Amniotic epithelial cell (primary cell): Measurements from ENCODE around the gene RBBP8.
A peak's percentile ranks its signal among the peaks of the same experiment; 100 is the strongest.
"Not testable (repeated sequence)": the region's sequence is repeated elsewhere in the genome, so short reads cannot be mapped to it uniquely, and the experiment has no call there.

Experiments used
- DNase-seq: peaks from one replicate; pipeline ENCODE4 v3.0.0-alpha.2; 2010; ENCODE audit warnings: low read depth

RBBP8 gene

DNA sequence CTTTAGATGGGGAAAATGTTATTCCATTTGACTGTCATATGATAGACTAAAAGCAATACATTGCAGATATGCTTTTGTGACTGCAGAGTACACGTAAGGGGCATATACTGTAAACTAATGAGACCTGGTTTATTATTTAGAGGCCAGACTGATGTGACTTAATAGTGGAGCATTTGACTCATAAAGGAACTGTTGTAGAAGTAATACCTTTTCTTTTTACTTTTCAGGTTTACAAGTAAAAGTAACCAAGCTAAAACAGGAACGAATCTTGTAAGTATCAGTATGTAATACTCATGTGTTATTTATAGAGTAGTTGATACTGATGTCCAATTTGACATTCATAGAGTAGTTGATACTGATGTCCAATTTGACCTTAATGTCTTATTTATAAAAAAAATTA, 13.1 kb downstream of the RBBP8 start:
- no peak for DNase-seq

DNA sequence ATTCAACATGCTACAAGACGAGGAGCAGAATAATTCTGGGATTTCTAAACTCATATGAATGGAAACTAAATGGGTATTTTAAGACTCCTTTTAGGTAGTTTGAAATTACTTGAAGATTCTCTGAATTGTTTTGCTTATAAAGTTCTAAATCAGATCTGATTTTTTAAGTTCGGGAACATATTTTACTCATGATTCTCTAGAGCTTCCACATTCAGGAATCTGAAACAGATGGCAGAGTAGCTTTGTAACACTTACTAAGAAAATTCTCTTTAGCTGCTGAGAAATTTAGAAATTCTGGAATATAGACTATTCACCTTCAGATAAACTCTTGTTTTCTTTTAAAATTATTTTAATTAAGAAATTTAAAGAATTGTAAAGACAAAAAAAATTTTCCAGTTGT, 13.7 kb downstream of the RBBP8 start:
- no peak for DNase-seq

DNA sequence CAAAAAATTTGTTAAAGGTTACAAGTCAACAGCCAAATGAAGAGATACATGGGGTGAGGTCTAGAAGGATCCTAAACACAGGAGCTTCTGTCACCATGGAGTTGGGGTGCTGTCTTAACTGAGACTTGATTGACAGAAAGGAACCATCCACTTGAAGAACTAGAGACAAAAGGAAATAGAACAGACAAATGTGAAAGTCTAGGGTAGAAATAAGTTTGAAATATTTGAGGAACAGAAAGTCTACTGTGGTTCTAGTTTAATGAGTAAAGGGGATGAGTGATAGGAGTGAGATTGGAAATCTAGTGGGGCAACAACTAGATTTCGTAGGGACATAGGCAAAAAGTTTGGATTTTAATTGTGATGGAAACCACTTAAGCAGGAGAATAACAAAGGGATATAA, 18.7 kb downstream of the RBBP8 start:
- no peak for DNase-seq

DNA sequence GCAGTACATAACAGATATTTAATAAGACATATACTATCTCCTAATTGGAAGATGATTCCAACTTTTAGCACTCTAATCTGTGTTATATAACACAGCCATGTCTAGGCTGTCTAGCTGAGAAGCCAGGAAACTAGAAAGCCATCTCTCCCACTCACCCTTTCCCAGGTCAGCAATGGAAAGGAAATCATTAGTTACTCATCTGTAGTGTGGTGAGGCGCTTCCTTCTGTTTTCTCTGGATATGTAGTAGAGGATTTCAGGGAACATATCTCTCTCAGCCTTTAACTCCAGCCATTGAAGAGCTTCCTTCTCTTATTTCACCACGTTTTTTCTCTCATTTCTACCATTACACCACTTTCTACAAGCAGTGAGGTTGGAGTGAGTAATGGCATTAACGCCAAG, 19.4 kb downstream of the RBBP8 start:
- DNase-seq: no peak

DNA sequence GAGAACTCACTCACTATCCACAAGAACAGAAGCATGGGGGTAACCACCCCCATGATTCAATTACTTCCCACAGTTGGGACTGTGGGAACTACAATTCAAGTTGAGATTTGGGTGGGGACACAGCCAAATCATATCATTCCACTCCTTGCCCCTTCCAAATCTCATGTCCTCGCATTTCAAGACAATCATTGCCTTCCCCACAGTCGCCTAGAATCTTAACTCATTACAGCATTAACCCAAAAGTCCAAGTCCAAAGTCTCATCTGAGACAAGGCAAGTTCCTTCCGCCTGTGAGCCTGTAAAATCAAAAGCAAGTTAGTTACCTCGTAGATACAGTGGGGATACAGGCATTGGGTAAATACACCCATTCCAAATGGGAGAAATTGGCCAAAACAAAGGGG, 20.9 kb downstream of the RBBP8 start:
- not testable (repeated sequence) for DNase-seq

DNA sequence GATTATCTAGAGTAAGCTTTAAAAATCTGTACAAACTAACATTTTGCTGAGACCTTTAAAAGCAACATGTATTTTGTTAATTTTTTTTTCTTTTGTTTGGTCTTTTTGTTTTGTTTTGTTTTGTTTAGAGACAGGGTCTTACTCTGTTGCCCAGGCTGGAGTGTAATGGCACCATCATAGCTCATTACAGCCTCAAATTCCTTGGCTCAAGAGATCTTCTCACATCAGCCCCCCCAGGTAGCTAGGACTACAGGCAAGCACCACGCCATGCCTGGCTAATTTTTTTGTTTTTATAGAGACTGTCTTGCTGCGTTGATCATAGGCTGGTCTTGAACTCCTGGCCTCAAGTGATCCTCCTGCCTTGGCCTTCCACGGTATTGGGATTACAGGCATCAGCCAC, 23.1 kb downstream of the RBBP8 start:
- DNase-seq: no peak

DNA sequence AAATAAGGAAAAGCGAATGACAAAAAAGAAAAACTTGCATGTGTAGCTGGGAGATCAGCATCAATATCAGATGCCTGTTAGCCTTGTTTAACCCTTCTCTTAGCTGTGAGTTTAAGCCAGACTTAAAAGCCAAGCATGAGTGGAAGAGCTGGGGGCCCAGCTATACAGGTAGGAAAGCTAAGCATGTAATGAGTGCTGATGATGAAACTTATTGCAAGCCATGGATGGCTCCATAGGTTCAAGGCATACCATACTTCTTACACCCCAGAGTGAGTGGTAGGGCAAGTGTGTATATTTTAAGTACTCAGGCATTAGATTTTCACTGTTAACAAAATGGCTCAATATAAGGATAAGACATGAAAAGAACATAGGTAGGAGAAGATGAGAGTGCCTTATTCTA, 28.0 kb downstream of the RBBP8 start:
- DNase-seq: no peak

DNA sequence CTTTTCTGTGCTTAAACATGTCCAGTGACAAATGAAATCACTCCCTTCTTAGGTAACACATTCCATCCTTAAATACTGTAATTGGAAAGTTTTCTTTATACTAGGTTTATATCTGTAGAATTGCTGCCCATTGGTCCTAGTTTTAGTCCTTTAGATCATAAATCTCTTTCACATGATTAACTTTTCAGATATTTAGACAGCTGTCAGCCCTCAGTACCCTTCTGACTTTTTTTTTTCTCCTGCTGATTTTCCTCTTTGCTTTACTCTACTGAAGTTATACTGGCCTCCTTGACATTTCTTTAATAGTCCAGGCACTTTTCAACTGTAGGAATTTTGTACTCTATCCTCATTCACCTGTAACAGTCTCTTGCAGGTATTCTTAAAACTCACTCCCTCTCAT, 28.9 kb downstream of the RBBP8 start:
- DNase-seq: no peak

DNA sequence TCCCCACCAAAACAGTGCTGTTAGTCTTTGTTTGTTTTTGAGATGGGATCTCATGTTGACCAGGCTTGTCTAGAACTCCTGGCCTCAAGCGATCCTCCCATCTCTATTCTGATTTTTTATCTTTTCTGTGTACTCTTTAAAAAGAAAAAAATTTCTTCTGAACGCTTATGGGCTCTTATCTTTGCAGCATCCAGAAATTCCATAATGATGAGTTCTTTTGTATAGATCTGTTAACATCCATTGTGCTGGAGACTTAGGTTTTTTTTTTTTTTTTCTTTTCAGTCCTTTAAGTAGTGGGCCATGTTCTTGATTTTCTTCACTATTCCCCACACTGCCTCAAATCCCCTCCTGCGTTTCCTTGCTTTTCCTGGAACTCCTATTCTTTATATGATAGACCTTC, 31.0 kb downstream of the RBBP8 start:
- peak; percentile 37 for DNase-seq

DNA sequence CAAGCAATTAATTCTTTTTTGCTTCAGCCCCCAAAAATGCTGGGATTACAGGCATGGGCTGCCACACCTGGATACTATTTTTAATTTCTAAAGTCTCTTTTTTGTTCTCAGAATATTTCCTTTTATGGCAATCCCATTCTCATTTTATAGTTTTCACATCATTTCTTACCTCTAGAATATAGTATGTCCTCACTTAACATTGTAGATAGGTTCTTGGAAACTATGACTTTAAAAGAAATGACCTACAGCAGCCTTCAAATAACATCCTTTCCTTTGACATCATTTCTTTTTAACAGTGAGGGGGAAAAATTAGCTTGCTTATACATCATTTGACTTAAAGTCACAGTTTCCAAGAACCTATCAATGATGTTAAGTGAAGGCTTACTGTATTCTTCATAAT, 31.6 kb downstream of the RBBP8 start:
- no peak for DNase-seq

DNA sequence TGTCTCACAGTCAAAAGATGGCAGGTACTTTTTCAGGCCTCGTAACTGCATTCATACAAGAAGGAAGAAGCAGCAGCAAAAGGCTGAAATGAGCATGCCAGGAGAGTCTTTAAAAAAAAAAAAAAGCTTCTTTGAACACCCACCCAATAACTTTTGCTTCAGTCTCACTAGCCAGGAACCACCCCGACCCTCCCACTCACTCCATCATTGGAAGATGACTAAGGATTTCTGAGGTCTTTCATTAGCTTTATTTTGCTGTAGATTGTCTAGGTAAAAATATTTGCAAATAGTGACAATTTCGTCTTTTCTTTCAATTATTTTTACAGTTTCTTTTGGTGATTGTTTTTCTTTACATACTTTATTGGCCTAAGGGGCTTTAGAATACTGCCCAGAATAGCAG, 37.9 kb downstream of the RBBP8 start:
- peak; percentile 47 for DNase-seq

DNA sequence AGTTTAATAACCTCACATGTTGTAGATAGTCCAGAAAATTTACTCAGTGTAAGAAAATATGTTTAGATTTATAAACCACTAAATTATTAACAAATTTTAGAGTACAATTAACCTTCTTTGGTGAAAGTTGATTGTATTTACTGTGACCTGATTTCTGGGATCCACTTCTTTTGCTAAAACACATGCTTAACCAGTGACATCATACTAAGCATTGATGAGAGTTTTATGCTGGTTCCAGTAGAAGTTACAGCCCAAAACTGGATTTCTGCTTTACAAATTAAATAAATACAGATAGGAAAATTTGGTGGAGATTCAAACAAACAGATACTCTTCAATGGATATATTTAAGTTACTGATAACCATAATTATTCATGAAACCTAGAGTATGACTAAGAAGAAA, 40.9 kb downstream of the RBBP8 start:
- DNase-seq: no peak

DNA sequence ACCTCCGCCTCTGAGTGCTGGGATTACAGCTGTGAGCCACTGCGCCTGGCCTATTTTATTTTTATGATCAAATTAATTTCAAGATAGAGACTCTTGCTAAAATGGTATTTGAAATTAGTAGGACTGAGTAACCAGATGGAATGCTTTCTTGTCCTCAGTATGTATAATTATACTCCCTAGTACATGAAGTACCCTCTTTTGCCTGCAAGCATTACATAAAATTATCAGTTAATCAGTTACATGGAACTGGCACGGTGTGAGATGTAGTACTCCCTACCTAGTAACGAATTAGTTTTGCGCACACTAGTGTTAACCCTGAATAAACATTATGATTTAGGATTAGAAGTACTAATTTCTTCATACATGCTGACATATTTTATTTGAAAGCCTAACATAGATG, 41.6 kb downstream of the RBBP8 start:
- no peak for DNase-seq

DNA sequence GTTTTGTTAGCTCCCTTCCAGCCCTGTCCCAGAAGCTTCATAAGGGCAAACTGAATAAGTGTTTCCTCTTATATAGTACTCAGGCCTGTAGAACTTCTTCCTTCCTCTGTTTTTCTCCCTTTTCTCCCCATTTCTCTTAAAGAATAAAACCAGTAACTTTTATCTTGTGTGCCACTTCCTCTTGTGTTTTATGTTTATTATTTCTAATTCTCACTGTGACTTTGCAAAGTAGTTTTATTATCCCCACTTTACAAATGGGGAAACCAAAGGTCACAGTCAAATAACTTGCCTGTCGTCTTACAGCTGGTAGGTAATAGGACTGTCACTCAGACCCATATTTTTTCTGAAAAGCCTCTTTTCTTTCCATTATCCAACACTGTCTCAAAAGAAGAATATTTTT, 42.4 kb downstream of the RBBP8 start:
- no peak for DNase-seq

DNA sequence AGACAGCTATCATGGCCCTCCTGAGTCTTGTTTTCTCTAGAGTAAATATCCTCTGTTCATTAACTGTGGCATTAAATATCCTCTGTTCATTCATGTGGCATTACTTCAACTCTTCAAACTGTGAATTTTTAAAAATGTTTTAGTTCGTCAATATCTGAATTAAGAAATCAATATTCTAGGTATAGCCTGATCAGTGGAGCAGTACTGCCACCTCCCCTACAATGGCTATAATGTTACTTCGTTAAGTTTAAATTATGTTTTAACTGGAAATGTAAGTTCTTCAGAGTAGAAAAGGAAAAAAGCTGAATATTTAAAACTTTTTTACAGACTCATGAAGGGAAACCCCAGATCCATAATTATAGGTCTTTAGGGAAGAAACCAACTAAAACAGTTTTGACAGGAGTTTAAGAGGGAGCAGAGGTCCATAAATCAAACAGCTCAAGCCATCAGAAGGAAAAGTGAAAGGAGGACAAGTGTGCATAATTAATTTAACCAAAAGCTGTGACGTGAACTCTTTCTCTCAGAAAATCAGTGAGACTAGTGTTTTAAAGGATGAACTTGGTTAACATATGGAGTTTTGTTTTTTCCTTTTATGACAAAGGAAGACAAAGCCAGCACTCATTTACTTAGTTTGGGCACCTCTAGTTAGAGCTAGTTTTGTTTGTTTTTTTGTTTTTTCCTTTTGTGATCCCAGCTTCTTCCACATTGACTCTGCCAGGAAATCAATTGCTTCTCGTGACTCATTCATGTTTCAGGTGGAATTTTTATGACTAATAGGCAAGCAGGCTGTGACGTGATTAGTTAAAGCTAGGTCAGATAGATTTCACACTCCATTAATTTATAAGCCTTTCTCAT, 44.9 kb downstream of the RBBP8 start:
- peak; percentile 76 for DNase-seq

DNA sequence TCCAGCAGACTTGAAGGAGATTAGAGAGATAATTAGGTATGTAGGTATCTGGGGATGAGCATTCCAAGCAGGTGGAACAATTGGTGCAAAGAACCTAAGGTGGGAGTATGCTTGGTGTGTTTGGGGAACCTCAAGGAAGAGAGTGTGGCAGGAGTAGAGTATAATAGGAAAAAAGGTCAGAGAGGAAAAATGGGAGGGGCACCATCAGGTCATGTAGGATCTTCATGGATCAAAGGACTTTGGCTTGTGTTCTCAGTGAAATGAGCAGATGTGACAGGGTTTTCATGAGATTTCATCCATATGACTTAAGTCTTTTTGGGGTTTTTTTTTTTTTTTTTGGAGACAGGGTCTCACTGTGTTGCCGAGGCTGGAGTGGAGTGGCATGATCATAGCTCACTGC, 47.3 kb downstream of the RBBP8 start:
- DNase-seq: no peak

DNA sequence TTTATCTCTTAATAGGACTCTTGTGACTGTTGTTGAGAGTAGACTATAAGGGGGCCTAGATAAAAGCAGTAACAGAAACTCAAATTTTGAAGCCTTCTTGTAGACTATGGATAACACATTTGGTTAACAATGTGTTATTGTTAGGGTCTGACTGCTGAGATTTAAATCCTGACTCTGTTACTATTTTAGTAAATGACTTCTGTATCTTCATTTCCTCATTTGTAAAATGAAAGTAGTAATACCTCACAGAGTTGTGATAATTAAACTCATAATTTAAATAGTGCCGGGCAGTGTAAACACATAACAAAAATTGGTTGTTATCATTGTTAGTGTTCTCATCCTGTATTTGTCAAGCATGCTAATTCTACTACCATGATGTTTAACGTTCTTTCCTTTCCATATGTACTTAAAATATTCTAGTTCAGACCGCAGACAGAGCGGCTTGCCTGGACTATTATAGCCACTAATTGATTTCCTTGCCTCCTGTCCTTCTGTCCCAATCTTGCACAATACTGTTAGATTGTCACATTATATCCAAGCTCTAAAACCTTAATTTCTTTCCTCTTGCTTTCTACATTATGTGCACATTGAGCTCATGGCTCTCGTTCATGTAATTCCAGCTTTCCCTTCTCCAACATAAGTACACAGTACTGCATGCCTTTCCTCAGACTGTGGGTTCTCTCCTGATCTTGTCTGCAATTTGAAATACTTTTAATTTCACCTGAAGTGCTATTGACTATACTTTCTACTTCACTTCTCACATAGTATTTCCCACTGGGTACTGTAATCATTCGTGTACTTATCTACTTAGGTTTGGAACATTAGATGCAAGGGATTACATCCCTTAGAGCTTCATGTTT, 48.4 kb downstream of the RBBP8 start:
- DNase-seq: no peak

DNA sequence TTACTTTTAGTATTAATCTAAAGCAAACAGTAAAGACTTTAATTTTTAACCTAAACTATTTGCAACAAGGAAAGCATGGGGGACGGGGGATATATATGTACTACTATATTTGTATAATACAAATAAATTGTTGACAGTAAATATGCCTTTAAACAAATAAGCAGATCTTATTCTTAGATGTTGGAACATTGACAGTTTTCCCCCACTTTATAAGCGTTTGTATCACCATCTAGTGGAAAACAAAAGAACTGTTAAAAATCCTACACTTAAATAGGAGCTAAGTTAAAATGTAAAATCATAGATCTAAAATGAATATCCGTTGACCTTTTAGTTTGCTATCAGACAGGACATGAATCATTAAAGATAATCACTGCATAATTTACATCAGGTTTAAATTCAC, 50.0 kb downstream of the RBBP8 start:
- peak; percentile 60 for DNase-seq

DNA sequence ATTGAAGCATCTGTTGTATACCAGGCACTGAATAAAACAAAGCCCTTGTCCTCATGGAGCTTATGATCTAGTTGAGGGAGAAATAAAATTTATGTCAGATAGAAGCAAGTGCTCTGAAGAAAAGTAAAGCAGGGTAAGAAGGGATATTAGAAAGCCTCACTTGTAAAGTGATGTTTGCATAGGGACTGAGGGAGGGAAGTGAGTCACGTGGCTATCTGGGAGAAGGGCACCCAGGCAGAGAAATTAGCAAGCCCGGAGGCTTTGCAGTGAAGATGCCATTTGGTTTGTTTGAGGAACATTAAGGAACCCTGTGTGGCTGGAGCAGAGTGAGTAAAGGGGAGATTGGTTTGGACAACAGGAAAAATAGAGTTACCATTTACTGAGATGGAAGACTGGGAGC, 52.1 kb downstream of the RBBP8 start:
- no peak for DNase-seq

DNA sequence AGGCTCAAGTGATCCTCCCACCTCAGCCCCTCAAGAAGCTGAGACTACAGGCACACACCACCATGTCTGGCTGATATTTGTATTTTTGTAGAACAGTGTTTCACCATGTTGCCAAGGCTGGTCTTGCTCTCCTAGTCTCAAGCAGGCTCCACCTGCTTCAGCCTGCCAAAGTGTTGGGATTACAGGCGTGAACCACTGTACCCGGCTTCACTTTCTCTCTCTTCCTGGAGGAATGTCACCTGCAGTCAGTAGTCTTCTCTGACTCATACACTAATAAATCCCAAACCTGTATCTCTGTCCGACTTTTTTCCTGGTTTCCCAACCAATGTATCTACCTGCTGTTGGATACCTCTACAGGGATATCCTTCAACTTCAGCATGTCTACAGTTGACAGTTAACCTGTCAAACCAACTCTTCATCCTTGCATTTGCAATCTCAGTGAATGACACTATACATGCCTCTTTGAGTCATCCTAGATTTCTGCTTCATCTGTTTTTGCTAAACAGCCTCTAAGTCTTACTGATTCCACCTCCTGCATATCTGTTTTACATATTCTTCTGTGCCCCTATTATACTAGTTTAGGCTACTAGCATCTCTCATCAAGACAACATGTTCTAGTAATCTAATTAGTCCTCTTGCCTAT, 54.5 kb downstream of the RBBP8 start:
- DNase-seq: no peak

DNA sequence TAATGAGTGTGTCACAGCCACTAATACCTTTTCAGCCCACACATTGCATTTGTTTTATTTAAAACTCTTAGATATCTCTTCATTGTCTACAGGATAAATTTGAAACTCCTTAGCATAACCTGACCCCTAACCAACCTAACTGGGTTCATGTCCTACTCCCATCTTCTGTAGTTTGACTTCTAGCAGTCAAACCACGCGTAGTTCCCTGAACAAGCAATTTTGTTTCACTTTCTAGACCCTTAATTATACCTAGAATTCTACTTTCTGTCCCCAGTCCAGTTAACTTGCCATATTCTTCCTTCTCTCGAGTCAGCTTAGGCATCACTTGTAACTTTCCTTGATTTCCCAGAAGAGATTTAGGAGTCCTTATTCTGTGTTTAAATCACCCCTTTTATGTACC, 55.1 kb downstream of the RBBP8 start:
- no peak for DNase-seq

DNA sequence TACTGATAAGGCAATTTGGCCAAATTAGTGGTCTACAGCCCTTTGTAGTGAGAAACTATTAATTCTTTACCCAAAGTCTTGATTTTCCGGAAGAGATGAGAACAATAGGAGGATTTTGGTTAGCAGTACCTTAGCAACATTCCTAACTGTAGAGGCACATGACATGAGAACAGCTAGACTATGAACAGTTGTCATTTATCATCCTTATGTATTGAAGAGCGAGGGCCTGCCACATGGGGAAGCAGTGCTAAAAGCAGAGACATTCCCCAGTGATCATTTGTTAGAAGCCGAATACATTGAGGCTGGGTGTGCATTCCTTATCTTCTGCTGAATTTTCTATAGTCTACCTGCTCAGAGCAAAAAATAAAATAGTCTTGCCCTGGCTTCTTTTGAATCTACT, 65.2 kb downstream of the RBBP8 start:
- no peak for DNase-seq

DNA sequence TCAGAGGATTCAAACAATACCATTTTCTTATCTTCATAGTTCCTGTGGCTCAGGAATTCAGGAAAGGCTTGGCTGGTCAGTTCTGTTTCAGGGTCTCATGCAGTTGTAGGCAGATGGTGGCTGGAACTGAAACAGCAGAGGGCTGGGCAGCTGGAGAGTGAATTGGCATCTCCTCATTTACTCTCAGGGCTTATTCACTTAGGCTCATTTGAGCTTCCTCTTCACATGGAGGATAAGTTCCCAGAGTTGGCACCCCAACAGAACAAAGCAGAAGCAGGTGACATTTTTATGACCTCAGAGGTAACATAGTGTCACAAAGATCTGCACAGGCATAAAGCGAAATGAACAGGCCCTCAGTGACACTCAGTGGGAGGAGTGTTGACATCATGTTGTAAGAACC, 66.1 kb downstream of the RBBP8 start:
- peak; percentile 76 for DNase-seq
